A673 (cell line): Measurements from ENCODE around the gene ST6GALNAC3. TPM values are rescaled to one million over a fixed set of nuclear protein-coding genes. Genes with fewer than 3 reads are reported as not detected.

ENCODE experiments used
- BruUV-seq: library from RNA; stranded (reverse); fragments of 400-500 nt; replicated peaks from 2 replicates; lab custom pipeline; 2021; lab: Mats Ljungman, UMichigan
- CTCF ChIA-PET: fragments of 300-600 bp; sonication (Branson Sonifier 250); formaldehyde crosslinking; loops from one replicate; lab custom pipeline; 2022; ENCODE audit warnings: antibody characterized with exemption; lab: Charles Lee
- POLR2A ChIA-PET: fragments of 300-600 bp; sonication (Branson Sonifier 250); formaldehyde crosslinking; loops from one replicate; lab custom pipeline; 2022; ENCODE audit warnings: antibody characterized with exemption; ENCODE audit not compliant: low non-redundant PET; lab: Charles Lee
- DNase-seq: peaks from one replicate; pipeline ENCODE4 v3.0.0-alpha.2; 2015; ENCODE audit warnings: low spot score
- H3K27ac ChIP-seq: fragments of 200-600 bp; sonication (generic); 2 replicates; pipeline ENCODE4 v1.5.1; 2016; ENCODE audit warnings: mixed run types, low read depth, mild to moderate bottlenecking, mixed read lengths, antibody characterized with exemption, low read length; ENCODE audit not compliant: poor library complexity, severe bottlenecking
- H3K27me3 ChIP-seq: fragments of 200-600 bp; sonication (generic); replicated peaks from 2 replicates; pipeline ENCODE4 v1.6.1; 2017; ENCODE audit warnings: mixed run types, low read depth, mild to moderate bottlenecking, mixed read lengths, antibody characterized with exemption, low read length; ENCODE audit not compliant: insufficient read depth, poor library complexity
- H3K36me3 ChIP-seq: fragments of 200-600 bp; sonication (generic); 2 replicates; pipeline ENCODE4 v1.6.1; 2016; ENCODE audit warnings: mixed run types, mild to moderate bottlenecking, mixed read lengths, antibody characterized with exemption, low read length; ENCODE audit not compliant: insufficient read depth, poor library complexity, severe bottlenecking
- H3K4me1 ChIP-seq: fragments of 200-600 bp; sonication (generic); 2 replicates; pipeline ENCODE4 v1.6.1; 2017; ENCODE audit warnings: mixed run types, mild to moderate bottlenecking, mixed read lengths, antibody characterized with exemption, low read length; ENCODE audit not compliant: insufficient read depth, poor library complexity, severe bottlenecking
- H3K4me3 ChIP-seq: fragments of 200-600 bp; sonication (generic); 2 replicates; pipeline ENCODE4 v1.5.1; 2016; ENCODE audit warnings: low read depth, mixed run types, mild to moderate bottlenecking, mixed read lengths, low read length; ENCODE audit not compliant: poor library complexity, severe bottlenecking
- H3K9me3 ChIP-seq: fragments of 200-600 bp; sonication (generic); 2 replicates; pipeline ENCODE4 v1.6.1; 2016; ENCODE audit warnings: mixed run types, low read depth, mild to moderate bottlenecking, mixed read lengths, antibody characterized with exemption, low read length; ENCODE audit not compliant: poor library complexity, severe bottlenecking
- EZH2 ChIP-seq: fragments of 200-600 bp; sonication (generic); IDR thresholded peaks from 2 replicates; pipeline ENCODE4 v1.6.1; 2017; ENCODE audit warnings: borderline replicate concordance, low read depth, mild to moderate bottlenecking, mixed read lengths, antibody characterized with exemption, low read length; ENCODE audit not compliant: poor library complexity, severe bottlenecking
- intact Hi-C: fragments of 100-400 bp; cut with micrococcal nuclease; formaldehyde crosslinking; loops from one replicate; pipeline ENCODE4 v1.10.0; 2022; ENCODE audit not compliant: unreplicated experiment
- total RNA-seq: library from RNA; stranded (reverse); gene quantifications from 2 replicates; pipeline ENCODE4 v1.2.3, GENCODE V29; 2021
- TF ChIP-seq, protein P1 (sequence below): fragments of 300-800, 200-600 bp; sonication (generic); conservative IDR thresholded peaks from 2 replicates; pipeline ENCODE4 v1.5.1; 2017; ENCODE audit warnings: low read depth, mild to moderate bottlenecking, antibody characterized with exemption, low read length, moderate library complexity, mixed read lengths

ST6GALNAC3 gene
- total RNA-seq, 1 experiment from 2014 or later, result 1.2 TPM

DNA sequence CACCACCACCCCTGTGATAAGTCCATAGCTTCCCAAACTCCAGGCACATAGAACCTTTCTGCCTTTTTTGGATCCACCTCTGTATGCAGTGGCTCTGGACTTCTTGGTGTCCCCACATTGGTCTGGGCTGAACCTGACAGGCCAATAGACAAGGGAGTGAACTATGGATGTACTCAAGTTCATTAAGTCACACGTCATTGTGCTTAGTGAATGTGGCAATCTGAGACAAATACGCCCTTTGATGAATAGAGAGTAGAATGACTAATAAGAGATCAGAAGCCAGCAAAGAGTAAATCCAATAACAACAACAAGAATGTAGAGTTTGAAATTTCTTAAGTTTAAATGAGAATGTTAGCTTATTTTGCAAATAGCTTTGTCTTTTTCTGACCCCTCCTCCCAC lies 114.8 kb downstream of the ST6GALNAC3 start:
- Histone ChIP-seq H3K27me3 (no peaks in the 10 kb centered on the region), H3K36me3 (no peaks in the 10 kb centered on the region), H3K9me3 (no peaks in the 10 kb centered on the region), H3K4me3 (no peak overlapping the region), H3K27ac (no peak overlapping the region), H3K4me1 (no peaks in the 10 kb centered on the region)
- ChIA-PET POLR2A (no interaction called here), CTCF (no interaction called here)
- no peak for TF ChIP-seq EZH2
- TF ChIP-seq, protein P1, sequence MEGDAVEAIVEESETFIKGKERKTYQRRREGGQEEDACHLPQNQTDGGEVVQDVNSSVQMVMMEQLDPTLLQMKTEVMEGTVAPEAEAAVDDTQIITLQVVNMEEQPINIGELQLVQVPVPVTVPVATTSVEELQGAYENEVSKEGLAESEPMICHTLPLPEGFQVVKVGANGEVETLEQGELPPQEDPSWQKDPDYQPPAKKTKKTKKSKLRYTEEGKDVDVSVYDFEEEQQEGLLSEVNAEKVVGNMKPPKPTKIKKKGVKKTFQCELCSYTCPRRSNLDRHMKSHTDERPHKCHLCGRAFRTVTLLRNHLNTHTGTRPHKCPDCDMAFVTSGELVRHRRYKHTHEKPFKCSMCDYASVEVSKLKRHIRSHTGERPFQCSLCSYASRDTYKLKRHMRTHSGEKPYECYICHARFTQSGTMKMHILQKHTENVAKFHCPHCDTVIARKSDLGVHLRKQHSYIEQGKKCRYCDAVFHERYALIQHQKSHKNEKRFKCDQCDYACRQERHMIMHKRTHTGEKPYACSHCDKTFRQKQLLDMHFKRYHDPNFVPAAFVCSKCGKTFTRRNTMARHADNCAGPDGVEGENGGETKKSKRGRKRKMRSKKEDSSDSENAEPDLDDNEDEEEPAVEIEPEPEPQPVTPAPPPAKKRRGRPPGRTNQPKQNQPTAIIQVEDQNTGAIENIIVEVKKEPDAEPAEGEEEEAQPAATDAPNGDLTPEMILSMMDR, result no peak
- DNase-seq, result no peak
- intact Hi-C loops, result no loop called here
- no TSS peak for BruUV-seq

DNA sequence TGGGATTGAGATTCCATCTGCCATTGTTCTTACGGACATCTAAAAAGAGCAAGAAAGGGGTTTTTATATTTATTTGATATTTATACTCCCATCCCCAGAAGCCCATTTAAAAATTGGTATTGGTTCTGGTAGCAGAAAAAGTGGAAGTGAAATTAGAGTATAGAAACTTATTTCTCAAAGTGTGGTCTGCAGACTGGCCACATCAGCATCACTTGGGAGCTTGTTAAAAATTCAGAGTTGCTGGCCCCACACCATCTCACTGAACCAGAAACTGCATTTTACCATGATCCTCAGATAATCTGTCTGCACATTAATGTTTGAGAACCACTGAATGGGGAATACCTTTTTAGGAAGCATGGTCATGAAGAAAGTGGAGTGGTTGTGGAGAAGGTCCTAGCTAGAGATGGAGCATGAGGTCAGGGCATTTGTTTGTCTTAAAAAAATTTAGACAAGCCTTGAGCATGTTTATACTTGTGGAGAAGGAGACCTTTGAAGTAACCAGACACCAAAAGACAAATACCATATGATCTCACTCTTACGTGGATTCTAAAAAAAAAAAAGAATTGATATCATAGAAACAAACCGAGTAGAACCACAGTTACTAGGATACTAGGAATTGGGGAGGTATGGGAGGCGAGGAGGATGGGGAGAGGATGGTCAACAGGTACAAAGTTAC lies 116.3 kb downstream of the ST6GALNAC3 start:
- ChIA-PET POLR2A (no interaction called here), CTCF (no interaction called here)
- no TSS peak for BruUV-seq
- intact Hi-C loops, result no loop called here
- Histone ChIP-seq H3K4me1 (no peaks in the 10 kb centered on the region), H3K4me3 (no peak overlapping the region), H3K27ac (no peak overlapping the region), H3K9me3 (no peaks in the 10 kb centered on the region), H3K36me3 (no peaks in the 10 kb centered on the region), H3K27me3 (no peaks in the 10 kb centered on the region)
- no peak for TF ChIP-seq EZH2
- TF ChIP-seq, protein P1, result no peak
- DNase-seq, result no peak

DNA sequence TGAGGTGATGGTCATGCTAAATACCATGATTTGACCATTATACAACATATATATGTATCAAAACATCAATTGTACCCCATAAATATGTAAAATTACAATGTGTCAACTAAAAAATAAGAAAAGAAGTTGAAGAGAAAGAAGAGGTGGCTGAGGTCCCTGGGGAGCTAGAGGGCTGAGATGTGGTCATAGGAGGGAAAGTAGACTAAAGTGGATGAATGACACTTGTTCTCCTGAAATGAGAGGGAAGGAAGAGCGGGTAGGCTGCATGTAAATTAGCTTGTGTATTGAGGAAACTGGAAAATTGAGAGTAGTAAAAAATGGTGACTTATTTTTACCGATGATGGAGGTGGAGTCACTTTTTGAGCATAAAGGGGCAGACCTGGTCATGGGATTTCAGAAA lies 117.0 kb downstream of the ST6GALNAC3 start:
- Histone ChIP-seq H3K4me3 (no peak overlapping the region), H3K4me1 (no peaks in the 10 kb centered on the region), H3K27ac (no peak overlapping the region), H3K36me3 (no peaks in the 10 kb centered on the region), H3K9me3 (no peaks in the 10 kb centered on the region), H3K27me3 (no peaks in the 10 kb centered on the region)
- no peak for TF ChIP-seq EZH2
- TF ChIP-seq, protein P1, result no peak
- CTCF ChIA-PET, result no interaction called here
- POLR2A ChIA-PET, result no interaction called here
- intact Hi-C loops, result no loop called here
- DNase-seq, result no peak
- no TSS peak for BruUV-seq
